GM10248 (cell line): ENCODE measurements around the gene SRRM3.
"Not testable (repeated sequence)": the region's sequence is repeated elsewhere in the genome, so short reads cannot be mapped to it uniquely, and the experiment has no call there.

ENCODE experiments used
- CTCF ChIA-PET: fragments of 300-600 bp; sonication (Branson Sonifier 250); formaldehyde crosslinking; extraction: SDS; loops from one replicate; lab custom pipeline; 2021; ENCODE audit warnings: antibody characterized with exemption; lab: Yijun Ruan, JAX
- POLR2A ChIA-PET: fragments of 350-650 bp; sonication (Branson Sonifier 250); formaldehyde crosslinking; extraction: SDS; loops from one replicate; lab custom pipeline; 2020; ENCODE audit warnings: antibody characterized with exemption; lab: Yijun Ruan, JAX
- DNase-seq: peaks from one replicate; pipeline ENCODE4 v3.0.0; 2012; ENCODE audit errors: extremely low spot score
- TF ChIP-seq, protein P1 (sequence below): IDR thresholded peaks from 2 replicates; pipeline ENCODE4 v1.5.1; 2012; ENCODE audit warnings: mild to moderate bottlenecking, low read depth; ENCODE audit errors: extremely low read depth, missing control alignments, control extremely low read depth

Gene SRRM3

DNA sequence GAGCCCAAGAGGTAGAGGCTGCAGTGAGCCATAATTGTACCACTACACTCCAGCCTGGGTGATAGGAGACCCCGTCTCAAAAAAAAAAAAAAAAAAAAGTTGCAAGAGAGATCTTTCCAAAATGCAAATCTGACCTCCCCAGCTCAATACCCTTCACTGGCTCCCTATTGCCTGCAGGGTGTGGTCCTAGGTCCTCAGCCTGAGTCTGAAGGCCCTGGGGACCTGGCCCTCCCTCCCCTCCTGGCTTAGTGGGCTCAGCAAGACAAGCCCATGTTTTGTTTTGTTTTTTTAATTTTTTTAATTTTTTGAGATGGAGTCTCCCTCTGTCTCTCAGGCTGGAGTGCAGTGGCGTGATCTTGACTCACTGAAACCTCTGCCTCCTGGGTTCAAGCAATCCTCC lies 20.6 kb downstream of the SRRM3 start:
- POLR2A ChIA-PET: no interaction called here
- TF ChIP-seq, protein P1, sequence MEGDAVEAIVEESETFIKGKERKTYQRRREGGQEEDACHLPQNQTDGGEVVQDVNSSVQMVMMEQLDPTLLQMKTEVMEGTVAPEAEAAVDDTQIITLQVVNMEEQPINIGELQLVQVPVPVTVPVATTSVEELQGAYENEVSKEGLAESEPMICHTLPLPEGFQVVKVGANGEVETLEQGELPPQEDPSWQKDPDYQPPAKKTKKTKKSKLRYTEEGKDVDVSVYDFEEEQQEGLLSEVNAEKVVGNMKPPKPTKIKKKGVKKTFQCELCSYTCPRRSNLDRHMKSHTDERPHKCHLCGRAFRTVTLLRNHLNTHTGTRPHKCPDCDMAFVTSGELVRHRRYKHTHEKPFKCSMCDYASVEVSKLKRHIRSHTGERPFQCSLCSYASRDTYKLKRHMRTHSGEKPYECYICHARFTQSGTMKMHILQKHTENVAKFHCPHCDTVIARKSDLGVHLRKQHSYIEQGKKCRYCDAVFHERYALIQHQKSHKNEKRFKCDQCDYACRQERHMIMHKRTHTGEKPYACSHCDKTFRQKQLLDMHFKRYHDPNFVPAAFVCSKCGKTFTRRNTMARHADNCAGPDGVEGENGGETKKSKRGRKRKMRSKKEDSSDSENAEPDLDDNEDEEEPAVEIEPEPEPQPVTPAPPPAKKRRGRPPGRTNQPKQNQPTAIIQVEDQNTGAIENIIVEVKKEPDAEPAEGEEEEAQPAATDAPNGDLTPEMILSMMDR: no peak
- CTCF ChIA-PET: interaction anchor here (1.1 kb wide), 1 partner anchor 20 kb away, joined by 3 read pairs; the partner anchor contains the start of gene SRRM3
- no peak for DNase-seq

DNA sequence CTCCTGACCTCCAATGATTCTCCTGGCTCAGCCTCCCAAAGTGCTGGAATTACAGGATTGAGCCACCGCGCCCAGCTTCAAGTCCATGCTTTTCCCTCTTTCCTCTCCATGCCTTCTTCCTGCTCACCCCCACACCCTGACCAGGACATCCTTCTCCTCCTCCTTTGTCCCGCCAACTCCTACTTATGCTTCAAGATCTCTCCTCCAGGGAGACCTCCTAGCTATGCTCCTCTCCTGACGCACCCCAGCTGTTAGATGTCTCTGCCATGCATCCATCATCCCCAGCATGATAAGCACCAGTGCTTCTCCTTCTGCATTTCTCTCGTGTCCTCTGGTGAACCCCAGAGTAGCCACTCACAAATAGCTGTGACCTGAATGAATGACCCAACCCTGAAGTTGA lies 21.1 kb downstream of the SRRM3 start:
- ChIA-PET POLR2A (no interaction called here), CTCF (interaction anchor here (1.1 kb wide), 1 partner anchor 21 kb away, joined by 3 read pairs; the partner anchor contains the start of gene SRRM3)
- TF ChIP-seq, protein P1: no peak
- DNase-seq: no peak

DNA sequence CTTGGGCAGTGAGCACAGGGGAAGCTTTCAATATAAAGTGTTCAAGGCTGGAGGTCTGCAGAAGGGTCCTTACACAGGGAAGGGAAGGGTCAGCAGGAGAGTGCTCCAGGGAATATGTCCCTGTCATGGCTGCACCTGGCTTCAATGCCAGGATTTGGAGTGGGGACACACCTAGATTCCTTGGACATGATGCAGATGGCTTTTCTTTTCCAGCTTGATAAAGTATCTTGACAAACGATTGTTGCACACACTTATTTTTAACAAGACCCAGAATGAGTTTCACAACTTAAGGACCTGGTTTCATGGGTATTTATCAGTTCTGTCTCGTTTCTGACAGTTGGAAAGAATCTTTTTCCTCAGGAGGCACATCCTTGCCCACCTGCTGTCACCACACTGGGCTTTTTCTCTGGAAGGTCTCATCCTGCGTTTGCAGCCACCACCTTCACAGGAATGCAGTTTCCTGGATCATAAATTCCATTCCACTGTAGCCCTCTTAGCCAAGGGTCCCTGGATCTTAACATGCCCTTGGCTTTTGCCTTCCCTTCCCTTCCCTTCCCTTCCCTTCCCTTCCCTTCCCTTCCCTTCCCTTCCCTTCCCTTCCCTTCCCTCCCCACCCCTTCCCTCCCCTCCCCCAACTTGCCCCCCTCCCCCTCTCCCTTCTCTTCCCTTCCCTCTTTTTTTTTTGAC lies 21.7 kb downstream of the SRRM3 start:
- DNase-seq: no peak
- ChIA-PET POLR2A (no interaction called here), CTCF (interaction anchor here (1.1 kb wide), 1 partner anchor 21 kb away, joined by 3 read pairs; the partner anchor contains the start of gene SRRM3)
- TF ChIP-seq, protein P1: no peak

DNA sequence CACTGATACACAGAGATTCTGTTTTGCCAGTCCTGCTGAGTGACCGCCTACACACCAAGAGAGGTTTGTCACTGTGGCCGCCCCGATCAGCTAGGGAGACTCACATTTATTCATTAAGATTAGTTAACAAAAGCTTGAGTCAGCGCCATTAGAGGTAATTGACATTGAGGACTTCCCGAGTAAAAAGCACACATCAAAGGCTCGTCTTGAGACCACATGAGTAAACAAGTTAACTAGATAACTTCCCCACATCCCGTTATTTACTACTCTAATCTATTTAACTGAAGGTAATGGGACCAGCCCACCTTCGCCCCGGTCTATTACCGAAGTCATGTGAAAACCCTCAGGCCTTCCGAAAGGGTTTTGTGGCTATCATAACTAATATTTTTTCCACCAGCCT lies 23.0 kb downstream of the SRRM3 start:
- DNase-seq: no peak
- ChIA-PET CTCF (interaction anchor here (1.3 to 2.1 kb wide), 2 partner anchors 26 to 47 kb away, joined by 3 to 7 read pairs; no protein-coding TSS in a partner anchor), POLR2A (no interaction called here)
- TF ChIP-seq, protein P1: no peak

DNA sequence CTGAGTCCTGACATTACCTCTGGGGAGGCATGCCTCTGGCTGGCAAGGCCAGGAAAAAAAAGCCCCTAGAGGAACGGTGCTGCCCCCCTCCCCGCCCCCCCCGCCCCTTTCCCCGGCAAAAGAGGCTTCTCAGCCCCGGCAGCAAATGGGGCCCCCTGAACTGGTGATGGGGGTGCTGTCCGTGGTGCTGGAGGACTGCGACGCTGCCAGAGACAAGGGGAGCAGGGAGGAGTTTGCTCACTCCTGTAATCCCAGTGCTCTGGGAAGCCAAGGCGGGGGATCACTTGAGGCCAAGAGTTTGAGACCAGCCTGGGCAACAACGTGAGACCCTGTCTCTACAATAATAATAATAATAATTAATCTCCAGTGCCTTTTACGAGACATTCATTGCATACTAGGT lies 23.7 kb downstream of the SRRM3 start:
- peak; percentile 60 for DNase-seq
- TF ChIP-seq, protein P1: no peak
- CTCF ChIA-PET: interaction anchor here (1.3 to 2.1 kb wide), 3 partner anchors 27 to 47 kb away, joined by 3 to 7 read pairs (median 7); no protein-coding TSS in a partner anchor
- POLR2A ChIA-PET: no interaction called here

DNA sequence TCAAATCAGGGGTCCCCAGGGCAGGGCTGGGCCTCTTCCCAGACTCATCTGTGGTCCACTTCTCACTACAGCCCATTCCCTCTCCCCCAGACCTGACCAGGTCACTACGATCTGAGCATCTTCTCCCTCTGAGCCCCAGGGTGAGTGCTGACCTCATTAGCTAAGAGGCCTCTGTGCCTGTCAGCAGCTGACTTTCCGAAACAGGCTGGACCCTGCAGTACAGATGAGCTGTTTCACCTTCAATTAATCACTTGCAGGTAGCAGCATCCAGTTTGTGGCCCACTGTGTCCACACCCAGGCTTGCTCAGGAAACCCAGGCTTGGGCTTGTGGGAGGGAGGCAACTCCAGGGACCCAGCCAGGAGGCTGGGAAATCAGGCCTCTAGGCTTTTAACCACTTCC lies 24.3 kb downstream of the SRRM3 start:
- TF ChIP-seq, protein P1: no peak
- DNase-seq: no peak
- CTCF ChIA-PET: interaction anchor here (1.8 to 2.1 kb wide), 2 partner anchors 37 to 48 kb away, joined by 7 read pairs; no protein-coding TSS in a partner anchor
- POLR2A ChIA-PET: no interaction called here

DNA sequence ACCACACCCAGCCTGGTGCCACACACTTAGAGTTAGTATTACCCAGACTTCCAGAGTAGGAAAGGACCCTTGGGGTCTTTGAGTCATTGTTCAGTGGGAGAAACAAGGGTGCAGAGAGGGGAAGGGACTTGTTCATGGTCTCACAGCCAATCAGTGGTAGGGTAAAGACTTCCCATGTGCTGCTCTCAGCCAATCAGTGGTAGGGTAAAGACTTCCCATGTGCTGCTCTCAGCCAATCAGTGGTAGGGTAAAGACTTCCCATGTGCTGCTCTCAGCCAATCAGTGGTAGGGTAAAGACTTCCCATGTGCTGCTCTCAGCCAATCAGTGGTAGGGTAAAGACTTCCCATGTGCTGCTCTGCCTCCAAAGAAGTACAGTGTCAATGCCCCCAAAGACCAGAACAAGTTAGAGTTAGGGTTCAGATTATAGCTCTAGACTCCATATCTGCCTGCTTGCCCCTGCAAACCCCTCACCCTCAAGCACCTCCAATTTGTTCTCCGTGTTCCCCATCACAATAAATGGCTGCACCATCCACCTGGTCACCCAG lies 25.3 kb downstream of the SRRM3 start:
- CTCF ChIA-PET: interaction anchor here (1.8 kb wide), 1 partner anchor 36 kb away, joined by 7 read pairs; no protein-coding TSS in a partner anchor
- DNase-seq, POLR2A ChIA-PET: not testable (repeated sequence)
